ENCODE measurements around the gene CACNA1D.

DNA sequence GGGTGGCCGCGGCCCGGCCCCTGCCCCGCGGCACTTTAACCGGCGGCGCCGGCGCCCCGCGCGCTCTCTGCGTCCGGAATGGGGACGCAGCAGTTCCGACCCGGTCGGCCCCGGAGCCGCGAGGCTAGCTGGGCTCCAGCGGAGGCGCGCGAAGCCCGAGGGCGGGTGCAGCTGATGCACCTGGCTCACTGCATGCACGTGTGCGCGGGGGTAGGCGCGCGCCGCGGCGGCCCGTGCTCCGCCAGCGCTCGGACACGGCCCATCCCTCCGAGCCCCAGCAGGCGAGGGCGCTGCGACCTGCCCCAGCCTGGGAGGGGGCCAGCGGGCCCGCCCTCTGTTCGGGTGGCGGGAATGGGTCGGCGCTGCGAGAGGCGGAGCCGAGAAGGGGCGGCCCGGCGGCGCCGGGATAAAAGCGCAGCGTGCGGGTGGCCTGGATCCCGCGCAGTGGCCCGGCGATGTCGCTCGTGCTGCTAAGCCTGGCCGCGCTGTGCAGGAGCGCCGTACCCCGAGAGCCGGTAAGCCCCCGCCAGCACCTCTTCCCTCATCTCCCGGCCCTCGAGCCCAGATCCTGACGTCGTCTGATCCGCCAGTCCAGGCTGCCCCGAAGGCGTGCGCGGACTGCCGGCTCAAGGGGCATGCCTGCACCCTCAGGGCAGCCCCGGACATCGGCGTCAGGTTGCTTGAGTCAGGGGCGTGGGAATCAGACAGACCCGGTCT lies 351.9 kb downstream of the CACNA1D start, which contains the start of the genes CHDH and IL17RB:
- TF ChIP-seq CTCF (IDR thresholded peaks at IDR 0.05; ENCODE audit: low read depth, low read length) (no peak), EZH2phosphoT487 (IDR thresholded peaks at IDR 0.05; ENCODE audit: low read depth) (no peak)

Data from OCI-LY3 (cell line).